Stimulated activated effector memory CD8-positive, alpha-beta T cell treated with anti-CD3 and anti-CD28 coated beads, Interleukin-12 subunit alpha, Interleukin-12 subunit beta, amount 100 ng/mL, for 72 hours (primary cell): ENCODE data around the gene PYHIN1.

Experiments
- ATAC-seq: fragments of 150-1000 bp; cut with Tn5 transposase; 2 replicates; pipeline ENCODE4 v1.10.0; 2021
- DNase-seq, 2 donors: peaks; one replicate each; pipeline ENCODE4 v3.0.0; 2021 to 2022; ENCODE audit warnings: low spot score in 2 of 2
- H3K27ac Mint-ChIP-seq: one replicate; pipeline ENCODE4 v1.8.0; 2022; ENCODE audit warnings: mild to moderate bottlenecking, mixed read lengths
- H3K36me3 Mint-ChIP-seq: one replicate; pipeline ENCODE4 v1.8.0; 2022; ENCODE audit warnings: mild to moderate bottlenecking, mixed read lengths
- H3K4me1 Mint-ChIP-seq: one replicate; pipeline ENCODE4 v1.8.0; 2022; ENCODE audit warnings: mixed read lengths
- H3K4me3 Mint-ChIP-seq: one replicate; pipeline ENCODE4 v1.8.0; 2022; ENCODE audit warnings: mild to moderate bottlenecking, mixed read lengths
- H3K9me3 Mint-ChIP-seq: one replicate; pipeline ENCODE4 v1.8.0; 2022; ENCODE audit warnings: mixed read lengths

PYHIN1 gene

DNA sequence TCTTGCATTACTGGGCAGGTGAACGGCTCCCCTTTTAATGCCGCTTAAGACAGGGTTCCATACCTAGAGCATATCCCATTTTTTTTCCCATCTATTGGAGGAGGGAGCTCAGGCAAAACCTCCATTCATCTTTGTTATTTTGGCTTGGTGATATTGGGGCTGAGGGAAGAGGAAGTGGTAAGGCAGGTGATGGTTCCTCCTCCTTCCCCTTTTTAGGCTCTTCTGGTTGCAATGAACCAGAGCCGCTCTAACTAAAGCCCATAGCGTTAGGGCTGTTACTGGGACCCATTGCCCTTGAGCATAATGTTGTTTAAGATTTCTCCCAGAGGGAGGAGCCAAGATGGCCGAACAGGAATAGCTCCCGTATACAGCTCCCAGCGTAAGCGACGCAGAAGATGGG lies 21.1 kb downstream of the PYHIN1 start:
- ATAC-seq (no peak), DNase-seq (no peak)
- no peak overlapping the region for H3K27ac Mint-ChIP-seq
- peaks cover 31% of the 10 kb centered on the region for H3K4me1 Mint-ChIP-seq
- peaks cover 53% of the 10 kb centered on the region for H3K36me3 Mint-ChIP-seq
- no peak overlapping the region for H3K4me3 Mint-ChIP-seq
- H3K9me3 Mint-ChIP-seq = peaks cover 3% of the 10 kb centered on the region

DNA sequence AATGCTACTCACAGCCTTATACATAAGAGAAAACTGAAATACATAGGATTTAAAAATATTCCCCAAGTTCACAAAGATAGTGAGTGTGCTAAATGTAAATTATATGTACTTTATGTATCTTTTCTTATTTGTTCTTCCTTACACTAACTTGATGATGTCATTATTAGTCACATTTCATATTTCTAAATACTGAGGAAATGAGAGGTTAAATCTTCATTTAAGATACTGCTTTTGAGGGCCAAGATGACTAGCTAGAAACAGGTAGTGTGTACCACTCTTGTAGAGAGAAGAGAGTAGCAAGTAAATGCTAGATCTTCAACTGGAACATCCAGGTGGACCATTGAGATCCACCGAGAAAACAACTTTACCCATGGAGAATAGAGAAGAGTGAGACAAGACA lies 29.8 kb downstream of the PYHIN1 start:
- H3K4me1 Mint-ChIP-seq = peaks cover 23% of the 10 kb centered on the region
- H3K9me3 Mint-ChIP-seq = peaks cover 13% of the 10 kb centered on the region
- ATAC-seq (peak; percentile 55), DNase-seq (no peak)
- H3K27ac Mint-ChIP-seq = peak overlapping the region; percentile 58
- H3K4me3 Mint-ChIP-seq = no peak overlapping the region
- peaks cover 24% of the 10 kb centered on the region for H3K36me3 Mint-ChIP-seq

DNA sequence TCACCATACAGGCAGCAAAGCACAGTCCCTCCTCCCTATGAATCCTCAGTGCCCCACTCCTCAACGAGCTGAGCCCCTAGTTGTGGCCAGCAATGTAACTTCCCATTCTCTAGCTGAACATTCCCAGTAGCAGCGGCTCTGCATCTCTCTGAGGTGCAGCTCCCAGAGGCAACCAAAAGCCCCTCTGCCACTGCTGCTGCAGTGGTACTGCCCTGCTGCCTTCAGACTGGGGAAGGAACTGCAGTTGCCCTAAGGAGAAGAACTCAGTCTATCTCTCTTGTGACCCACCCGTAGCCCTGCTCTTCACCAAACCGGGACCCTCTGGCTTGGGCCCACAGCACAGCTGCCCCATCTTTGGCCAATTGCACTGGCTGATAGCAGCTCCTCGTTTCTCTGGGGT lies 31.6 kb downstream of the PYHIN1 start:
- ATAC-seq (no peak), DNase-seq (no peak)
- peaks cover 23% of the 10 kb centered on the region for H3K4me1 Mint-ChIP-seq
- H3K4me3 Mint-ChIP-seq = no peak overlapping the region
- peaks cover 24% of the 10 kb centered on the region for H3K36me3 Mint-ChIP-seq
- peaks cover 14% of the 10 kb centered on the region for H3K9me3 Mint-ChIP-seq
- peak overlapping the region; percentile 60 for H3K27ac Mint-ChIP-seq

DNA sequence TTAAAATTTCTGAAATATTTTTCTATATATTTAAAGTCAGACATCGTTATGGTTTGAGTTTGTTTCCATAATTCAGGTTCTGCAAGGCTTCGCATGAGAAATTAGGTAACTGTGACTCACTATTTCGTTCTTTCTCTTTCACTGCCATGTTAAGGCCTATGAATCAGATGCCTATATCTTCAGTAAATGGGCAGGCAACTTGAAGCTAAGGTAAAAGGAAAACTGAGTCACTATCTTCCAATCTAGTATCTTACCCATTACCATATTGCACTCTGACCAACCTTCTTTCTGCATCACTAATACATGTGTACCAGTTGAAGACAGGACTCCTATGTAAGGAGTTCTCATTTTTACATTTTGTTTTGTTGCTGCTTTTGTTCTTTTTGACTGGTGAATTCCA lies 37.8 kb downstream of the PYHIN1 start:
- DNase-seq (no peak), ATAC-seq (peak; percentile 98)
- Mint-ChIP-seq H3K27ac (peak overlapping the region; percentile 82), H3K9me3 (peaks cover 14% of the 10 kb centered on the region), H3K36me3 (peaks cover 8% of the 10 kb centered on the region), H3K4me3 (no peak overlapping the region), H3K4me1 (peaks cover 38% of the 10 kb centered on the region)

DNA sequence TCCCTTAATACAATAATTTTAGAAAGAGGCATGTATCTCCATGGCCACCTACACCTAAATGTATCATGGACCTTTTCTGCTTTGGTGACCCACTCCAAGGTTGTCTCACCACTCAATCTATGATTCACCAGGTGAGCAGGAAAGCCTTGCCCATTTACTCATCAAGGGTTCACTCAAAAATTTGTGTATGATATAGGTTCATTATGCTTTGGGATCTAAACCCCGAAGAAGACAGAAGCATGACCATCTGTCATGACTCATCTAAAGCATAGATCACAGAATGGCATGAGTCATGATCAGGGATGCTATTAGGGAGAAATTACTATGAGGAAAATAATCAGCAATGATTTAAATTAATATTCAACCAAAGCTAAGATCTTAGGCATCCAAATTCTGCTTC lies 38.5 kb downstream of the PYHIN1 start:
- DNase-seq = no peak
- ATAC-seq = peak; percentile 80
- Mint-ChIP-seq H3K27ac (peak overlapping the region; percentile 82), H3K4me1 (peaks cover 35% of the 10 kb centered on the region), H3K36me3 (peaks cover 8% of the 10 kb centered on the region), H3K4me3 (peak overlapping the region; percentile 14), H3K9me3 (peaks cover 14% of the 10 kb centered on the region)

DNA sequence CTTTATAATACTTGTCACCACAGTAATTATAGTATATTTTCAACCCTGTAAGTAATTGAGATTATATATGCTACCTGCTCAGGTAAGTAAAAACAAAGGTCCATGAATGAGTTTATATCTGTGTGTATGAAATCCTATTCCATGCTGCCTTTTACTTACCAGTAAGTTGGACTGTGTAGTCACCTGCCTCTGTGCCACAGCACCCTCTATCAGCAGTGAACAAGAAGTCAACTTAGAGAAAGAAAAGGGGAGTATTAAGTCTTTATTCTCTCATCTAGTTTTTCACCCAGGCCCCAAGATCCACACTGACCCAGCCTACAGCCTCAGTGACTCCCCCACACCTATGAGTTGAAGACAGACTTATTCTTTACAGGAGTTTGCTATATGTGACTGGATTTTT lies 41.5 kb downstream of the PYHIN1 start:
- Mint-ChIP-seq H3K36me3 (peaks cover 24% of the 10 kb centered on the region), H3K4me3 (no peak overlapping the region), H3K27ac (peak overlapping the region; percentile 73), H3K9me3 (peaks cover 2% of the 10 kb centered on the region), H3K4me1 (peaks cover 43% of the 10 kb centered on the region)
- no peak for DNase-seq
- no peak for ATAC-seq

DNA sequence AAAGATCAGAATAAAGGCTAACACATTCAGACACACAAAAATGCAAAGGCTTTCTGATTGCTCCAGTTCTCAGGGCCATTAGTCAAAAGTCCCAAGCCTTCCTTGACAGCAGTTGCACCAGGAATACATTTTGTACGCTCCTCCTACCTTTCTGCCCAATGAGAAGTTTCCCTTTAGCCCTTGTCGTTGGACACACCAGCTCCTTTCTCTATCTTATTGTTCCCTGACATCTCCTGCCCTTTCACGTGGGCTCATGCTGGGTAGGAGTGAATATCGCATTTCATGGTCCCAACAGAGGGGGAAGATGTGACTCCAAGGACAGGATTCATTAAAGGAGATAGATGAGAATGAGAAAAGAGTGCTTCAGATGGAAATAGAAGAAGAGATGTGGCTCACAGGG lies 44.9 kb downstream of the PYHIN1 start:
- no peak overlapping the region for H3K27ac Mint-ChIP-seq
- no peak for ATAC-seq
- no peak for DNase-seq
- H3K36me3 Mint-ChIP-seq = peaks cover 24% of the 10 kb centered on the region
- H3K4me1 Mint-ChIP-seq = peaks cover 46% of the 10 kb centered on the region
- H3K4me3 Mint-ChIP-seq = no peak overlapping the region
- H3K9me3 Mint-ChIP-seq = peaks cover 4% of the 10 kb centered on the region

DNA sequence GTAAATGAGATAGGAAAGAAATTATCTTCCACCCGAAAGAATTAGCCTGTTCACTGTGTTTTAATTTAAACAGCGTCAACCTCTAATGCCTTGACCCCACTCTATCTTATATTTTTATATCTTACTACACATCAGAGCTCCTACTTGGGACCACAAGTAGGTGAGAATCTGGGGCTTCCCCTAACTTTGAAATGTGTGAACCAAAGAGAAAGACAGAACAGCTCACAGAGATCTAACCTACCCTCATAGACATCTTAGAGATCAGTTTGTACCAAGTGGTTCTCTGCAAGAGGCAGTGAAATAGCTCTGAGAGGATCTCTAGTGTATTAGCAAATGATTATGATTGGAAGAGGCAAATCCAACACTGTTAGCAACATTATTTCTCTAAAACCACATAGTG lies 47.4 kb downstream of the PYHIN1 start:
- Mint-ChIP-seq H3K27ac (no peak overlapping the region), H3K4me1 (peaks cover 37% of the 10 kb centered on the region), H3K9me3 (peaks cover 14% of the 10 kb centered on the region), H3K36me3 (peaks cover 22% of the 10 kb centered on the region), H3K4me3 (peak overlapping the region; percentile 3)
- DNase-seq (no peak), ATAC-seq (peak; percentile 98)

DNA sequence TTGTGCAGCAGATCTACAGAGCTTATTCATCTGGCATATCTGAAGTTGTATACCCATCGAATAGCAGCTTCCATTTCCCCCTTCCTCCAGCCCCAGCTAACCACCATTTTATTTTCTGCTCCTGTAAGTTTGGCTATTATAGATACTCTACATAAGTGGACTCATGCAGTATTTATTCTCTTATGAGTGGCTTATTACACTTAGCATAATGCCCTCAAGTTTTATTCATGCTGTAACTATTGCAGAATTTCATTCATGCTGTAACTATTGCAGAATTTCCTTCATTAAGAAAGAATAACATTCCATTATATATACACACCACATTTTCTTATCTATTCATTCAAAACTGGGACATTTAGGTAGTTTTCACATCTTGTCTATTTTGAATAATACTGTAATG lies 47.9 kb downstream of the PYHIN1 start:
- no peak for DNase-seq
- H3K36me3 Mint-ChIP-seq = peaks cover 25% of the 10 kb centered on the region
- peaks cover 40% of the 10 kb centered on the region for H3K4me1 Mint-ChIP-seq
- H3K4me3 Mint-ChIP-seq = peak overlapping the region; percentile 3
- H3K9me3 Mint-ChIP-seq = peaks cover 14% of the 10 kb centered on the region
- no peak for ATAC-seq
- H3K27ac Mint-ChIP-seq = no peak overlapping the region

DNA sequence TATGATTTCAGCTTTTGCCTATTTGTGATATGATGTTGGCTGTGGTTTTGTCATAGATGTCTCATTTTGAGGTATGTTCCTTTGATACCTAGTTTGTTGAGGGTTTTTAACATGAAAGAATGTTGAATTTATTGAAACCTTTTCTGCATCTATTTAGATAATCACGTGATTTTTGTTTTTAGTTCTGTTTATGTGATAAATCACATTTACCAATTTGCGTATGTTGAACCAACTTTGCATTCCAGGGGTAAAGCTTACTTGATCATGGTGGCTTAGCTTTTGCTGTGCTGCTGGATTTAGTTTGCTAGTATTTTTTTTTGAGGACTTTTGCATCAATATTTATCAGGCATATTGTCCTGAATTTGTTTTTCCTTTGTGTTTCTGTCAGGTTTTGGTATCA lies 51.9 kb downstream of the PYHIN1 start:
- H3K4me1 Mint-ChIP-seq = peaks cover 29% of the 10 kb centered on the region
- H3K27ac Mint-ChIP-seq = no peak overlapping the region
- H3K4me3 Mint-ChIP-seq = no peak overlapping the region
- DNase-seq = no peak
- no peak for ATAC-seq
- H3K36me3 Mint-ChIP-seq = peaks cover 22% of the 10 kb centered on the region
- H3K9me3 Mint-ChIP-seq = peaks cover 18% of the 10 kb centered on the region

DNA sequence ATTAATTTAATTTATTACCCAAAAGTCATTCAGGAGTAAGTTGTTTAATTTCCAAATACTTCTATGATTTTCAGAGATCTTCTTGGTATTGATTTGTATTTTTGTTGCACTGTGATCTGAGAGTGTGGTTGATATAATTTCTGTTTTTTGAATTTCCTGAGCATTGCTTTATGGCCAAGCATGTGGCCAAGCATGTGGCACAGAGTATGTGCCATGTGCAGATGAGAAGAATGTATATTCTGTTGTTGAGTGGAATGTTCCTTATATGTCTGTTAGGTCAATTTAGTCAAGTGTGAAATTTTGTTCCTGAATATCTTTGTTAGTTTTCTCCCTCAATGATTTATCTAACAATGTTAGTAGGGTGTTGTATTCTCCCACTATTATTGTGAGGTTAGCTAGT lies 53.0 kb downstream of the PYHIN1 start:
- no peak for ATAC-seq
- Mint-ChIP-seq H3K4me3 (no peak overlapping the region), H3K36me3 (peaks cover 23% of the 10 kb centered on the region), H3K27ac (peak overlapping the region; percentile 29), H3K4me1 (peaks cover 17% of the 10 kb centered on the region), H3K9me3 (peaks cover 18% of the 10 kb centered on the region)
- no peak for DNase-seq

DNA sequence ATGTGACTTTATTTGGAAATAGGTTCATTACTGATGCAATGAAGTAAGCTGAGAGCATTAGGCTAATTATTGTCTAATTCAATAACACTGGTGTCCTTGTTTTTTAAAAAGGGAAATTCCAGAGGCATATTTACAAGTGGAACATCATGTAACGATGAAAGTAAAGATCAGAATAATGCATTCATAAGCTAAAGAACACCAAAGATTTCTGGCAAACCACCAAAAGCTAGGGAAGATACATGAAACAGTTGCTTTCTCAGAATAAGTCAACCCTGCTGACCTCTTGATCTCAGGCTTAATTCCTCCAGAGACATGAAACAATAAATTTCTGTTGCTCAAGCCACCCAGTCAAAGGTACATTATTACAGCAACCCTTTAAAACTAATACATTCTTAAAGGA lies 58.1 kb downstream of the PYHIN1 start:
- peaks cover 7% of the 10 kb centered on the region for H3K4me1 Mint-ChIP-seq
- no peak overlapping the region for H3K27ac Mint-ChIP-seq
- peaks cover 11% of the 10 kb centered on the region for H3K9me3 Mint-ChIP-seq
- H3K4me3 Mint-ChIP-seq = no peak overlapping the region
- ATAC-seq = no peak
- peaks cover 11% of the 10 kb centered on the region for H3K36me3 Mint-ChIP-seq
- no peak for DNase-seq

DNA sequence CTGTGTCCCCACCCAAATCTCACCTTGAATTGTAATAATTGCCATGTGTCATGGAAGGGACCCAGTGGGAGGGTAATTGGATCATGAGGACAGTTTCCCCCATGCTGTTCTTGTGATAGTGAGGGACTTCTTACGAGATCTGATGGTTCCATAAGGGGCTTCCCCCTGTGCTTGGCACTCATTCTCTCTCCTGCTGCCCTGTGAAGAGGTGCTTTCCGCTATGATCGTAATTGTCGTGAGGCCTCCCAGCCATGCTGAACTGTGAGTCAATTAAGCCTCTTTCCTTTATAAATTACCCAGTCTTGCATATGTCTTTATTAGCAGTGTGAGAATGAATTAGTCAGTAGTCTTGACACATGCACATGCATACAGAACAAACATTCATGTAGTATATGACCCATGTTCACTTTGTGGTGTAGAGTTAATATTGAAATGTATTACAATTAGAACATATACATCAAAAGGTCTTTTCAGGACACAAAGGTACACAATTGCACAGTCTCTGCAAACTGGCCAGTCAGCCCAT lies 61.5 kb downstream of the PYHIN1 start:
- Mint-ChIP-seq H3K36me3 (peaks cover 5% of the 10 kb centered on the region), H3K4me3 (no peak overlapping the region), H3K27ac (no peak overlapping the region), H3K9me3 (peaks cover 9% of the 10 kb centered on the region), H3K4me1 (peaks cover 23% of the 10 kb centered on the region)
- DNase-seq = no peak
- ATAC-seq = peak; percentile 53

DNA sequence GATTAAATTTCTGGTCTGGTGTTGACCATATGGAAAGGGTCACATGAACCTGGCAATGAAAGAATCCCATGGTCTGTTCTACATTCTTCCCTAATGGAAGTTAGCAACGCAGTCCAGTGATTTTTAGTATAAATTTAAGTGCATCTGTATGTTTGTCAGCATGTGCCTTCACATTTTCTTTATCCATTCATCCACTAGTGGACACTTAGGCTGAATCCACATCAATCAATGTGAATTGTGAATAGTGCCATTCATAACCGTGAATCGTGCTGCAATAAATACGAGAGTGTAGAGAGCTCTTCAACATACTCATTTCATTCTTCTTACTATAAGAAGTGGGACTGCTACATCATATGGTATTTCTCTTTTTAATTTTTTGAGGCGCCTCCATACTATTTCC lies 65.6 kb downstream of the PYHIN1 start:
- ATAC-seq = peak; percentile 49
- peaks cover 37% of the 10 kb centered on the region for H3K4me1 Mint-ChIP-seq
- H3K27ac Mint-ChIP-seq = peak overlapping the region; percentile 19
- H3K4me3 Mint-ChIP-seq = peak overlapping the region; percentile 52
- peaks cover 6% of the 10 kb centered on the region for H3K9me3 Mint-ChIP-seq
- no peak for DNase-seq
- H3K36me3 Mint-ChIP-seq = no peaks in the 10 kb centered on the region

DNA sequence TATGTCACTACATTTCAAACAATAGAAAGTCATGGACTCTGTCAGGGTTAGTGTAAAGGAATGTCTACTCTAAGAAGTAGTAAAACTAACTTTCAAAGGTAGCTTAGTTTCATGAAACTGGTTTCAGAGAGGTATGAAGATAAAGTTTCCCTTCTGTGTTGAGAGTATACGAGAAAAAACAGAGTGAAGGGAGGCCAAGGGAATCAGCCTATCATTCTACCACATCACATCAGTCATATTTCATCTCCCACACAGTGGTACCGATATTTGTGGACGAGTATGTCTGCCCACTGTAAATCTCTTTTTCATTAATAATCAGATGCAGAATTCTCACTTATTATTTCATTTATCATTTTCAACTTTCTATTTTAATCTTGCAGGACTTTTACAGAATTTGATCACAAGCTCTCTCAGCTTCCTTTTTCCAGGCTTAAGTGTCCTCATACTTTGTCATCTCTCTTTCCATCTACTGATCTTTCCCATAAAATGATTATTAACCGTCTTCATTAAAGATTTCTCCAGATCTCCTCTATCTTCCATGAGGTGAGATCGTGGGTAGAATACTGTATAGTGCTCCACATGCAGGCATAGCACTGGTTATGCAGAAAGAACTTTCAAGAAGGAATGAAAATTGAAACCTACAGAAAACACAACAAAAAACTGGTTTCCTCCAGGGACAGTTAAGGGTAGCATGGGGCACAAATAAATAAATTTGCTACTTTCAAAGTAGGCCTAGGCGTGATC lies 66.9 kb downstream of the PYHIN1 start:
- Mint-ChIP-seq H3K36me3 (no peaks in the 10 kb centered on the region), H3K4me1 (peaks cover 37% of the 10 kb centered on the region), H3K4me3 (peak overlapping the region; percentile 52), H3K27ac (peak overlapping the region; percentile 19), H3K9me3 (no peaks in the 10 kb centered on the region)
- peak; percentile 80 for ATAC-seq
- DNase-seq = no peak

DNA sequence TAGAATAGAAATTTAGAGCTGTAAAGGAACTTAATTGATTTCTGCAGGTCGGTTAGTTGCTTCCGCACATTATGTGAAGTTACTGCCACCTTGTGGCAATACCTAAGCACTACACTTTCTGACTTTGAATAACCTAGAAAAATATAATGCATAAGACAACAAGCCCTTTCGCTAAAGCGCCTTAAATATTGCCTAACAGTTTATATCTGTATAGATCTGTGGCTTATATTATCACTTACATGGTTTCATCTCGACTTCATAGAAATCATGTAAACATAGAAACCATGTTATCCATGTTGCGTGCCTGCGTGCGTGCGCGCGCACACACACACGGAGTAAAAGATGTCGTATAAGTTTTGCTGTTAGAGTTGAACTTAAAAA lies 67.4 kb downstream of the PYHIN1 start:
- Mint-ChIP-seq H3K27ac (peak overlapping the region; percentile 15), H3K4me1 (peaks cover 37% of the 10 kb centered on the region), H3K4me3 (peak overlapping the region; percentile 52), H3K36me3 (no peaks in the 10 kb centered on the region), H3K9me3 (no peaks in the 10 kb centered on the region)
- DNase-seq = peak; percentile 40 to 66
- ATAC-seq = peak; percentile 70
